Keratinocyte (primary cell): ENCODE data around the gene NLRP3. TPM values are rescaled to one million over a fixed set of nuclear protein-coding genes. Genes with fewer than 3 reads are reported as not detected.

Experiments
- DNase-seq: peaks from one replicate; pipeline ENCODE4 v3.0.0-alpha.2; 2011; ENCODE audit warnings: low read depth, missing footprints, low spot score
- FAIRE-seq: peaks from 2 replicates; lab custom pipeline; 2011; peaks lifted over from hg19 to GRCh38; lab: Jason Lieb, UNC
- H2AFZ ChIP-seq: 2 replicates; pipeline ENCODE4 v1.6.0; 2012; ENCODE audit warnings: low read length, control low read depth, inconsistent platforms; ENCODE audit not compliant: control insufficient read depth
- H3K27ac ChIP-seq: 2 replicates; pipeline ENCODE4 v1.5.1; 2011; ENCODE audit warnings: low read length; ENCODE audit not compliant: control insufficient read depth, insufficient read depth
- H3K27me3 ChIP-seq: 3 replicates; pipeline ENCODE4 v1.6.0; 2011; ENCODE audit warnings: low read length; ENCODE audit not compliant: control insufficient read depth, insufficient read depth; ENCODE audit errors: extremely low read depth
- H3K36me3 ChIP-seq, 2 experiments: 2 replicates in 1 of 2; 3 replicates in 1 of 2; pipeline ENCODE4 v1.5.1; 2011; ENCODE audit warnings: low read length in 2 of 2, mild to moderate bottlenecking in 1 of 2; ENCODE audit not compliant: control insufficient read depth in 2 of 2, insufficient read depth in 2 of 2; ENCODE audit errors: extremely low read depth in 1 of 2
- H3K4me1 ChIP-seq: 3 replicates; pipeline ENCODE4 v1.5.1; 2011; ENCODE audit warnings: low read length; ENCODE audit not compliant: control insufficient read depth, insufficient read depth; ENCODE audit errors: extremely low read depth
- H3K4me2 ChIP-seq: 3 replicates; pipeline ENCODE4 v1.6.0; 2011; ENCODE audit warnings: low read depth, low read length; ENCODE audit not compliant: control insufficient read depth, insufficient read depth; ENCODE audit errors: extremely low read depth
- H3K4me3 ChIP-seq, 3 experiments: fragments of 200-600 bp in 1 of 3; sonication (generic) in 1 of 3; 2 replicates in 2 of 3; 3 replicates in 1 of 3; pipeline ENCODE4 v1.5.1; 2011 to 2016; ENCODE audit warnings: low read length in 3 of 3, mild to moderate bottlenecking in 3 of 3, control low read depth in 2 of 3, inconsistent platforms in 1 of 3, low read depth in 1 of 3, mixed read lengths in 1 of 3, mixed run types in 1 of 3, moderate library complexity in 1 of 3; ENCODE audit not compliant: control insufficient read depth in 2 of 3, insufficient read depth in 2 of 3; ENCODE audit errors: extremely low read depth in 1 of 3
- H3K79me2 ChIP-seq: 2 replicates; pipeline ENCODE4 v1.6.0; 2012; ENCODE audit warnings: low read length; ENCODE audit not compliant: control insufficient read depth, insufficient read depth
- H3K9ac ChIP-seq: 3 replicates; pipeline ENCODE4 v1.6.0; 2011; ENCODE audit warnings: low read length; ENCODE audit not compliant: control insufficient read depth, insufficient read depth; ENCODE audit errors: extremely low read depth
- H3K9me1 ChIP-seq: 3 replicates; pipeline ENCODE4 v1.6.0; 2011; ENCODE audit warnings: low read length; ENCODE audit not compliant: control insufficient read depth, insufficient read depth; ENCODE audit errors: extremely low read depth
- H3K9me3 ChIP-seq: 2 replicates; pipeline ENCODE4 v1.5.1; 2012; ENCODE audit warnings: low read depth, low read length; ENCODE audit not compliant: control insufficient read depth
- H4K20me1 ChIP-seq: 3 replicates; pipeline ENCODE4 v1.6.0; 2011; ENCODE audit warnings: low read length; ENCODE audit not compliant: control insufficient read depth, insufficient read depth; ENCODE audit errors: extremely low read depth
- EZH2 ChIP-seq: IDR thresholded peaks from one replicate; pipeline ENCODE4 v1.6.1; 2012; ENCODE audit warnings: inconsistent platforms, mild to moderate bottlenecking, low read length, moderate library complexity
- dilution Hi-C: fragments of 300-500 bp; cut with MboI; formaldehyde crosslinking; loops from one replicate; pipeline ENCODE4 v1.7.0; 2020; ENCODE audit warnings: low sequenced_read_pairs; ENCODE audit not compliant: extremely low pct_ligation_motif_present
- polyA plus RNA-seq, 5 experiments: library from polyadenylated mRNA; depleted of rRNA in 3 of 5; stranded (reverse) in 3 of 5; stranded (forward) in 1 of 5; unstranded in 1 of 5; fragments of >200 nt; gene quantifications; 1 replicate in 1 of 5; 2 replicates in 3 of 5; 3 replicates in 1 of 5; pipeline versions ENCODE4 v1.2.1 to v1.2.3, GENCODE V29; 2011 to 2012; ENCODE audit warnings: missing spikeins in 2 of 5, low read depth in 1 of 5, low replicate concordance in 1 of 5
- TF ChIP-seq, protein P1 (sequence below), 3 experiments: IDR thresholded peaks in 1 of 3; conservative IDR thresholded peaks in 1 of 3; optimal IDR thresholded peaks in 1 of 3; 2 replicates in 2 of 3; 3 replicates in 1 of 3; pipeline versions ENCODE3 to v1.5.1; 2011; ENCODE audit warnings: low read length in 3 of 3, mild to moderate bottlenecking in 3 of 3, moderate library complexity in 2 of 3, control low read depth in 1 of 3, inconsistent platforms in 1 of 3; ENCODE audit not compliant: insufficient read depth in 2 of 3; ENCODE audit errors: extremely low read depth in 1 of 3

The NLRP3 gene
- polyA plus RNA-seq, 1 donor (not counting 4 experiments of a cell fraction or from before 2014, with no cell fraction given) = 0.03 TPM

DNA sequence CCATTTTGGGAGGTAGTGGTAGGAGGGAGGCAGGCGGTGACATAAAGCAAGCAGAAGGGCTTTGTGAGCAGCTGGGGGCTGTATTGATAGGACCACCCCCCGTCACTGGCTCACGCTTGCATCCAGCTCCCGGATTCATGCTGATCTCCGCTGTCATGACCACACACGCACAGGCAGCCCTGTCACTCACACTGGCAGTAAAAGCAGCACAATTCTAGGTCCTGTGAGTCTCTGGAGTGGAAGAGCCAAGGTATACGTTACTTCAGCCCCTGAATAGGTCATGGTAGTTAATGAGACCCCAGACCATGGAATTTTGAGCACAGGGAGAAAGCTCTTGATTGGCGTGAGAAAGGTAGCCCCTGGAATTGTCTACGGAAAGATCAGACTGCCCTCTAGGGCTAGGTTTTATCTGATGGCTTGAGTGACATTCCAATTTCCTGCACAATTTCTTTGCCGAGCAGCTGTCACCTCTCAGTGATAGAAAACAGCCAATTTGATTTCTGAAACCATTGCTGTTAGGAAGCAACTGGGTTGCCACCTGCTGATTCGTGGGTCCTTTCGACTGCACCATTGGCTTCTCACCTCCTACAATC, 36.6 kb downstream of the NLRP3 start:
- Histone ChIP-seq H4K20me1 (no peaks in the 10 kb centered on the region), H2AFZ (no peak overlapping the region), H3K27me3 (no peaks in the 10 kb centered on the region), H3K4me1 (peaks cover 4% of the 10 kb centered on the region), H3K36me3 (no peaks in the 10 kb centered on the region), H3K4me3 (no peak overlapping the region), H3K4me2 (no peak overlapping the region), H3K9me1 (no peaks in the 10 kb centered on the region), H3K79me2 (no peaks in the 10 kb centered on the region), H3K27ac (no peak overlapping the region), H3K9me3 (peaks cover 6% of the 10 kb centered on the region), H3K9ac (no peak overlapping the region)
- TF ChIP-seq, protein P1, sequence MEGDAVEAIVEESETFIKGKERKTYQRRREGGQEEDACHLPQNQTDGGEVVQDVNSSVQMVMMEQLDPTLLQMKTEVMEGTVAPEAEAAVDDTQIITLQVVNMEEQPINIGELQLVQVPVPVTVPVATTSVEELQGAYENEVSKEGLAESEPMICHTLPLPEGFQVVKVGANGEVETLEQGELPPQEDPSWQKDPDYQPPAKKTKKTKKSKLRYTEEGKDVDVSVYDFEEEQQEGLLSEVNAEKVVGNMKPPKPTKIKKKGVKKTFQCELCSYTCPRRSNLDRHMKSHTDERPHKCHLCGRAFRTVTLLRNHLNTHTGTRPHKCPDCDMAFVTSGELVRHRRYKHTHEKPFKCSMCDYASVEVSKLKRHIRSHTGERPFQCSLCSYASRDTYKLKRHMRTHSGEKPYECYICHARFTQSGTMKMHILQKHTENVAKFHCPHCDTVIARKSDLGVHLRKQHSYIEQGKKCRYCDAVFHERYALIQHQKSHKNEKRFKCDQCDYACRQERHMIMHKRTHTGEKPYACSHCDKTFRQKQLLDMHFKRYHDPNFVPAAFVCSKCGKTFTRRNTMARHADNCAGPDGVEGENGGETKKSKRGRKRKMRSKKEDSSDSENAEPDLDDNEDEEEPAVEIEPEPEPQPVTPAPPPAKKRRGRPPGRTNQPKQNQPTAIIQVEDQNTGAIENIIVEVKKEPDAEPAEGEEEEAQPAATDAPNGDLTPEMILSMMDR (optimal IDR thresholded peaks at IDR 0.05 in 1 of 3, IDR thresholded peaks at IDR 0.05 in 1 of 3, conservative IDR thresholded peaks at IDR 0.05 in 1 of 3; ENCODE audit: extremely low read depth in 1 of 3, insufficient read depth in 2 of 3, low read length in 3 of 3) = no peak
- no peak for TF ChIP-seq EZH2
- FAIRE-seq = no peak
- DNase-seq = no peak
- dilution Hi-C loops = no loop called here

DNA sequence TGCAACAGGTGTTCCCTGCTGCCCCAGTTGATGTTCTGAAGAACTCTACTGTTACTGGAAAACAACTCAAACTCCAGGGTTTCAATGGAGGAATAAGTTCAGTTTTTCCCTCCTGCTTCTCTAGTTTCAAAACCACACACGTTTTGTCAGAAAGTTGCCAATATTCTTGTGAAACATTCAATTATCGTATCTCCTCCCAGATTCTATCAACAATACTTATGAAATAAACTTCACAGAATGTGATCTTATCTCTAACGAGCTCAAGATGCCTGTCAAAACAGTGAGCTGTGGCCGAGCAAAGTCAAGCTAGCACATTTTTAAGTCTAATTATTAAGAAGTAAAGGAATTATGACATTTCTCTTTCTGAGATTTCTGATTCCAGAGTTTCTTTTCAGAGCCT, 37.3 kb downstream of the NLRP3 start:
- no peak overlapping the region for H3K27ac ChIP-seq
- no peaks in the 10 kb centered on the region for H3K79me2 ChIP-seq
- DNase-seq (no peak), FAIRE-seq (no peak)
- no peaks in the 10 kb centered on the region for H4K20me1 ChIP-seq
- peaks cover 4% of the 10 kb centered on the region for H3K4me1 ChIP-seq
- peaks cover 9% of the 10 kb centered on the region for H3K9me3 ChIP-seq
- no peaks in the 10 kb centered on the region for H3K36me3 ChIP-seq
- no peaks in the 10 kb centered on the region for H3K27me3 ChIP-seq
- no peak overlapping the region for H3K4me2 ChIP-seq
- H3K9ac ChIP-seq = no peak overlapping the region
- TF ChIP-seq EZH2 = no peak
- TF ChIP-seq, protein P1 (optimal IDR thresholded peaks at IDR 0.05 in 1 of 3, IDR thresholded peaks at IDR 0.05 in 1 of 3, conservative IDR thresholded peaks at IDR 0.05 in 1 of 3; ENCODE audit: extremely low read depth in 1 of 3, insufficient read depth in 2 of 3, low read length in 3 of 3) = no peak
- no peaks in the 10 kb centered on the region for H3K9me1 ChIP-seq
- no peak overlapping the region for H3K4me3 ChIP-seq
- dilution Hi-C loops = no loop called here
- H2AFZ ChIP-seq = no peak overlapping the region
